VCaP (cell line): ENCODE measurements around the gene MOV10L1.

ENCODE experiments used
- H3K27ac ChIP-seq: fragments of 450-650 bp; 2 replicates; pipeline ENCODE4 v1.5.1; 2017
- TF ChIP-seq, protein P1 (sequence below): fragments of 450-650 bp; conservative IDR thresholded peaks from 2 replicates; pipeline ENCODE4 v1.5.1; 2017; ENCODE audit warnings: mild to moderate bottlenecking, moderate library complexity

The MOV10L1 gene

DNA sequence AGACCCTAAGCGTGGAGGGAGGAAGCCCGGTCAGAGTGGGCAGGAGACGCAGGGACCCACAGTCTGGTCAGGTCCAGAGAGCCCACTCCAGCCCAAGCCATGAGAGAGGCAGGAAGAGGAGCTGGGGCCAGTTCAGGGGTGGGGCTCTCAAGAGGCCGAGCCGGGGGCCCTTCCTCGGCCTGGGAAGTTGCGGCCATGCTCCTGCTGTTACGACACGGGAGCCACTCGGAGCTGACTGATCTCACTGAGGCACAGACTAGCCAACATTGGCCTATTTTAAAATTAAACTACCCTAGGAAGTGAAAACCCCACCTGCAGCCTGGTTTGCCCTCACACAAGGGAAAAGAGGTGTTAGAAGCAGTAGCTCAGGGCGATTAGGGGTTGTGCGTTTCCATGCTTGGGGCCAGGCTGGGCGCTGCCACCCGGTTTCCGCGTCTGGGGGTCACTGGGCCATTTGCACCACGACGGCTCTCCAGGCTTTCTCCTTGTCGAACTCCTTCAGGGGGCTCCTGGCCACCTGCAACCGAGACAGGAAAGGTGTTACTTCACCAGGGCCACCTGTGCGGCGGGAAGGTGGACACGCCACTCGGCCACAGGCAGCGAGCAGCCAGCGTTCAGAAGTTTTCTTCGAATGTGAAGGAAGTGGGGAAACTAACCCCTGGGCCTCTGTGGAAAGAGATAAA, 28.5 kb upstream of the MOV10L1 start:
- TF ChIP-seq, protein P1, sequence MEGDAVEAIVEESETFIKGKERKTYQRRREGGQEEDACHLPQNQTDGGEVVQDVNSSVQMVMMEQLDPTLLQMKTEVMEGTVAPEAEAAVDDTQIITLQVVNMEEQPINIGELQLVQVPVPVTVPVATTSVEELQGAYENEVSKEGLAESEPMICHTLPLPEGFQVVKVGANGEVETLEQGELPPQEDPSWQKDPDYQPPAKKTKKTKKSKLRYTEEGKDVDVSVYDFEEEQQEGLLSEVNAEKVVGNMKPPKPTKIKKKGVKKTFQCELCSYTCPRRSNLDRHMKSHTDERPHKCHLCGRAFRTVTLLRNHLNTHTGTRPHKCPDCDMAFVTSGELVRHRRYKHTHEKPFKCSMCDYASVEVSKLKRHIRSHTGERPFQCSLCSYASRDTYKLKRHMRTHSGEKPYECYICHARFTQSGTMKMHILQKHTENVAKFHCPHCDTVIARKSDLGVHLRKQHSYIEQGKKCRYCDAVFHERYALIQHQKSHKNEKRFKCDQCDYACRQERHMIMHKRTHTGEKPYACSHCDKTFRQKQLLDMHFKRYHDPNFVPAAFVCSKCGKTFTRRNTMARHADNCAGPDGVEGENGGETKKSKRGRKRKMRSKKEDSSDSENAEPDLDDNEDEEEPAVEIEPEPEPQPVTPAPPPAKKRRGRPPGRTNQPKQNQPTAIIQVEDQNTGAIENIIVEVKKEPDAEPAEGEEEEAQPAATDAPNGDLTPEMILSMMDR, result no peak
- no peak overlapping the region for H3K27ac ChIP-seq

GRCh38 chr22:50061824-50062355, 27.9 kb upstream of the MOV10L1 start:
- H3K27ac ChIP-seq, result no peak overlapping the region
- TF ChIP-seq, protein P1, result no peak

DNA sequence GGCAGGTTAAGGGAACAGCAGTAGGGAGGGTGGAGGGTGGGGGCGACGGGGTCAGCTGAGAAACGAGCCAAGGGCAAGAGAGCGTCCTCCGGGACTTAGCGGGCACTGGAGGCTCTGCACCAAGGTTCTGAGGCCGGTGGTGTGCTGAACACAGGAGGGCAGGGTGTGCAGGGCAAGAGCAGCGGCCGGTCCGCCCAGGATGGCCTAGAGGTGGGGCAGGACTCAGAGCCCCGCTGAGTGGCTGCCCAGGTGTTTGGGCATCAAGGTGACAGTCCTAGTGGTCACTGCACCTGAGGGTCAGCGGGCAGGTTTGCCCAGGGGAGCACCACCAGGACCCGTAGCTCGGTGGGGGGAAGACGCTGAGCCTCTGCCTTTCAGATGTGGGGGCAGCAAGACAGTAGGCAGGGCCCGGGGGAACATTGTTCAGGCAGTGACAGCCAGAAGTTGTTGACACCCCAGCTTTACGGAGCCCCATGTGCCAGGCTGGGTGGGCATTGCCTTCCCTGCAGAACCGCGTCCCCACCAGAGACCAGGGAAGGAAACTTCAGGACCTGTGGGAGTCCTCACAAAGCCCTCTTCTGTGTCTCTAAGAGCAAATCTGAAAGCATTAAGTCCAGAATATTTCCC, 27.2 kb upstream of the MOV10L1 start:
- no peak overlapping the region for H3K27ac ChIP-seq
- TF ChIP-seq, protein P1, result no peak

GRCh38 chr22:50063589-50064393, 26.0 kb upstream of the MOV10L1 start:
- no peak overlapping the region for H3K27ac ChIP-seq
- TF ChIP-seq, protein P1, result no peak

- no peak overlapping the region for H3K27ac ChIP-seq
- TF ChIP-seq, protein P1, result no peak
Measured at GRCh38 chr22:50064453-50064852, 25.4 kb upstream of the MOV10L1 start.

DNA sequence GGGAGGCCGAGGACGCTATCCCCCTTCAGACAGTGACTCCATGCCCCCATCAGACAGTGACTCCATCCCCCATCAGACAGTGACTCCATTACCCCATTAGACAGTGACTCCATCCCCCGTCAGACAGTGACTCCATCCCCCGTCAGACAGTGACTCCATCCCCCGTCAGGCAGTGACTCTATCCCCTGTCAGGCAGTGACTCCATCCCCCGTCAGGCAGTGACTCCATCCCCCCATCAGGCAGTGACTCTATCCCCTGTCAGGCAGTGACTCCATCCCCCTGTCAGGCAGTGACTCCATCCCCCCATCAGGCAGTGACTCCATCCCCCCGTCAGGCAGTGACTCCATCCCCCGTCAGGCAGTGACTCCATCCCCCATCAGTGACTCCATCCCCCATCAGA, 22.6 kb upstream of the MOV10L1 start:
- TF ChIP-seq, protein P1, result no peak
- no peak overlapping the region for H3K27ac ChIP-seq

DNA sequence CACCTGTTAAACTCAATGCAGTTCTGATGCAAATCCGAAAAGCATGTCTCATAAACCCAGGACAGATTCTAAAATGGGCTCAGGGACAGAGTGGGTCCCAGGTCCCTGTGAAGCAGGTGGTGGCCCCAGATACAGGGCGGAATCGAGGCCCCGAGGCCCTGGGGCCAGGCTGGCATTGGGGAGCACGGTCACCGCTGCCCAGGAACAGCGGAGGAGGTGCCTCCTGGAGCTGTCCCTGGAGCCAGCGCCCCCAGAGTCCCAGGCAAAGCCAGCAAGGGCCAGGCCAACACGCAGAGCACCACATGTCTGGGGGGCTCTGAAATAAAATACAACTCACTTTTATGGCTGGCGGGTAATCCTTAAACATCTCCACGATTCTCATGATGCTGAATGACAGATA, 21.7 kb upstream of the MOV10L1 start:
- TF ChIP-seq, protein P1, result no peak
- no peak overlapping the region for H3K27ac ChIP-seq
